Erythroblast (primary cell): Measurements from ENCODE around the gene GGCX.
A peak's percentile ranks its signal among the peaks of the same experiment; 100 is the strongest.

ENCODE experiments used
- DNase-seq, 2 experiments: peaks; one replicate each; lab custom pipeline; 2025; lab: John Stamatoyannopoulos, UW
- GATA1 ChIP-seq: IDR thresholded peaks from 2 replicates; pipeline ENCODE4 v1.6.1; 2011; ENCODE audit warnings: low read depth, mild to moderate bottlenecking, control low read depth, low read length, moderate library complexity
- POLR2A ChIP-seq: IDR thresholded peaks from 2 replicates; pipeline ENCODE4 v1.6.1; 2011; ENCODE audit warnings: mild to moderate bottlenecking, low read length

GGCX gene

GRCh38 chr2:85516653-85517389, 44.5 kb downstream of the GGCX start:
- no peak for DNase-seq
- TF ChIP-seq GATA1 (no peak), POLR2A (no peak)

GRCh38 chr2:85514323-85514722, 47.0 kb downstream of the GGCX start:
- TF ChIP-seq GATA1 = no peak
- no peak for TF ChIP-seq POLR2A
- no peak for DNase-seq

DNA sequence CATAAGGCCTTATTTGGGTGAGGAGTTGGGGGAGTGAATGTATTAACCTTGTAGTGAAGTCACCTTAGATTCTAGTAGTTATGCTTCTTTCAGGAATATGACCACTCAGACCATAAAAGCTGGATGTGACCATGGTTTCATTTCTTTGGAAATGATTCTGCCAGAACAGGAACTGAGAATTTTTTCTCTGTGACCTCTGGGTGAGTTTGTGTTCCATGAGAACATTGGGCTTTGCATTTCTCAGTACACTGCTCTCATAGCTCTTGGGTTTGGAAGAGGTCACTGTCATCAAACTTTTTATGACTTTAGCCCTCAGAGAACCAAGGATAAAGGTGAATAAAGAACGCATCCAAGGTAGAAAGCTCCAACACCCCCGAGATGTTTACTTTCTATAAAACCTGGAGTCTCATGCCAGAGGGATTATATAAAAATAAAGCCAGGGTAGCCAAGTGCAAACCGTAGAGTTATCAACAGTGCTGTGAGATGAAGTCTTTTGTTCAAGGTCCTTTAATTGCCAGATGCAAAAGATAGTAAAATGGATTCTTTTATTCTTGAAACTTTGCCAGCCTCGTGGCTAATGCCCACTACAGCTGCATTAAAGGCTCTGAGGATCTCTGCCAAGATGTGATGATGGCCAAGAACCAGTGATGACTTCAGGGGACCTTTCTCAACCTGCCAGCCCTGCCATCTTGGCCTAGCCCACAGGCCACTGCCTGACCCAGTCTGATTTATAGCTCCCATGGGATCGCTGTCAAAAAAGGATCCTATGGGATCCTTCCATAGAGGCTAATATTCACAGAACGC, 50.1 kb downstream of the GGCX start:
- DNase-seq = no peak

GRCh38 chr2:85506768-85507181, 54.5 kb downstream of the GGCX start:
- no peak for TF ChIP-seq POLR2A
- TF ChIP-seq GATA1 = no peak
- DNase-seq = no peak

More for the DNA sequence above, 50.1 kb downstream of the GGCX start:
- TF ChIP-seq GATA1 (no peak), POLR2A (no peak)

GRCh38 chr2:85505551-85506238, 55.6 kb downstream of the GGCX start:
- TF ChIP-seq GATA1 = no peak
- no peak for TF ChIP-seq POLR2A
- DNase-seq = no peak

DNA sequence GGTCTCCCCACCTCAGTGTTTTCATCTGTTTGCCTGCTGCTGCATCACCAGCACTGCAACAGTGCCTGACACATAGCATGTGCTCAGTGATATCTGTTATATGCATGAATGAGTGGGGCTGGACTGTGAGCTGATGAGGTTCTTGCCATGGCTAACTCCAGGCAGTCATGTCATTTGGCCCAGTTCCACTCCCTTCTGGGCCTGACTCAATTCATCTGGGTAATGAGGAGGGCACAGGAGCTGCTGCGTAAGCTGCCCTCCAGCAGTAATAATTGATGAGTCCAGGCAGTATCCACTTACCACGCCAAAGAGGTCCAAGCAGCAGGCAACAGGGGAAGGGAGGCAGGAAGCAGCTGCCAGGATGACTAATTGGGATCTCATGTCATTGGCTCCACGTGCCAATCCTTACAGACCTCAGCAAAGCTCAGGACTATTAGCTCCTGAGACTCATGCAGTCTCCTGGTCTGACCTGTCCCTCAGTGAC, 56.5 kb downstream of the GGCX start:
- no peak for TF ChIP-seq GATA1
- no peak for TF ChIP-seq POLR2A
- DNase-seq = peak; percentile 74 to 83

DNA sequence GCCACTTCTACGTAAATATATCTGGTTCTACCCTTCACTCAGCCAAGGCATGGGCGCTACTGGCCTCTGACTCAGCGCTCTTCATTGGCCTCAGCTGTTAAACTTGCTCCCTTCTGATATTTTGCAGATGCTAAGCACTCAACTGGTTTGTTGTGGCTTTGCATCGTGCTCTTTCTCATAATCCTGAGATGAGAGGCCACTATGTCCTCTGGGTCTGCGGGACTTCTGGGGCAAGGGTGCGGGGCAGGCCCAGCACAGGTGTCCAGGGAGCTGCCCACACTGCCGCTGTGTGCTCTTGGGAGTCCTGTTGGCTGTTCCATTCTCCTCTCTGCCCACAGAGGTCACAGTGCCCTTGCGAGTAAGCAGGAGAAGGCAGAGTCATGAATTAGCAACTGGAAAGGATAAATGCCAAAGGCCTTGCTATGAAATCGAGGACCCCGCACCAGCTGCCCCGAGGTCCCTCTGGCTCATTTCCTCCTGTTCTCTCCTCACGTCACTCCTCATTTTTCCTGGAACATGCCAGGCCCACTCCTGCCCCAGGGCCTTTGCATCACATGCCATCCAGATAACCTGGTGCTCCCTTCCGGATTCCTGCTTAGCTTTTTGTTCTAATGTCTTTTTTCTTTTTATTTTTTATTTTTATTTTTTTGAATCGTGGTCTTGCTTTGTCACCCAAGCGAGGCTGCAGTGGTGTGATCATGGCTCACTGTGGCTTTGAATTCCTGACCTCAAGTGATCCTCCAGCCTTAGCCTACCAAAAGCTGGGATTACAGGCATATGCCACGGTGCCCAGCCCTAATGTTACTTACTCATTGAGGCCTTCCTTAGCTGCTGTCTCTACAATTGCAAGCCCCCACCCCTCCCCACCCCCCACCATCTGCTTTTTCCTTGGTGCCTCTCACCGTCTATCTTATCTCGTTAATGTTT, 57.2 kb downstream of the GGCX start:
- TF ChIP-seq POLR2A (no peak), GATA1 (no peak)
- peak; percentile 60 to 62 for DNase-seq

DNA sequence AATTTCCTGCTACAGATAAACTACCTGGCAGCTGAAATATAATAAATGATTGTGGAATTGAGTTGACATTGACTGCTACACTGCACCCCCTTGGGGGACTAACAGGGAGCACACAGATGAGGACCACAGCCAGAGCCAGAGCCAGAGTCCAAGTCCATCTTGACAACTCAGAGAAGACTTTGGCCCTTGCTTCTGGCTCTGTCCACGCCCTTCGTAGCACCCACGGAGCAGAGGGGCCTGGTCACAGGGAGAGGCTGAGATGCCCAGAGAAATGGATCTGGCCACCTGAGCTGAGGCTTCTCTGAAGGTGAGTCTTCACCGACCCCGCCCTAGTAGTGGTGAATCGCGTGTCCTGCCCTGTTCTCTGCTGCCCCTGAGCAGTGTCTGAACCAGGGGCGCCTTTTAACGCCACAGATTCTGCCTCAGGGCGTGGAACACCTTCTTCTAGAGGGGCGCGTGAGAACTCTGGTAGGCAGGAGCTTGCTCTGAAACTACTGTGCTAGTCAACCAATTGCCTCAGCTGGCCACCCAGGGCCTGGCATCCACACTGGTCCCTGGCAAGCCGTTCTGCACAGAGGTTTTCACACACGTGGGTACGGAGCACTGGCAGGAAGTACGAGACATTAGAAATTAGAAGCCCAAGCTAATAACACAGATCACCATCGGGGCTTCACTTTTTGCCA, 58.0 kb downstream of the GGCX start:
- TF ChIP-seq POLR2A (no peak), GATA1 (no peak)
- peak; percentile 47 to 49 for DNase-seq

GRCh38 chr2:85502720-85503119, 58.6 kb downstream of the GGCX start:
- no peak for DNase-seq
- TF ChIP-seq POLR2A (no peak), GATA1 (no peak)

GRCh38 chr2:85501248-85501647, 60.0 kb downstream of the GGCX start:
- no peak for TF ChIP-seq POLR2A
- no peak for TF ChIP-seq GATA1
- peak; percentile 29 to 48 for DNase-seq

- DNase-seq = no peak
- no peak for TF ChIP-seq GATA1
- no peak for TF ChIP-seq POLR2A
Observed at GRCh38 chr2:85497944-85498630, 63.2 kb downstream of the GGCX start.

DNA sequence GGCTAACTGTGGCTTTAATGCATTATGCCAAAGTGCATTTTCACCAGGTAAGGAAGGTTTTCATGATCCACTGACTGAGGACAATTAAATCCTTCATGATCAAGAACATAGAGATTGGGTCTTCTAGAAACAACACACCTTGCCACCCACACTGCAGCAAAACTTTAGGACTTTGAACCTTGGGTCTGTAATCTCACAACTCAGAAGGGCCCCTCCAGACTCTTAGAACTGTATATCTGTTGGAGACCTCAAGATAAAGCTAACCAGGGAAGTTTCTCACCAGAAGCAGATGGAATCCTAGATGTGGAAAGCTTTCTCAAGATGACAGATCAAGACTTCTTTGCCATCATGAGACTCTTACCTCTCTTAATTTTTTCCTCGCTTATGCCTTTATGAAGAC, 64.9 kb downstream of the GGCX start:
- DNase-seq = peak; percentile 24 to 58
- TF ChIP-seq POLR2A (no peak), GATA1 (no peak)
